ENCODE results near the gene DNAH10.
A peak's percentile ranks its signal among the peaks of the same experiment; 100 is the strongest.

The DNAH10 gene

GRCh38 chr12:123976227-123976826 is 214.2 kb downstream of the DNAH10 start:
- DNase-seq: no peak

- no peak for DNase-seq
These were observed 217.5 kb downstream of the DNAH10 start for GRCh38 chr12:123979566-123979965.

GRCh38 chr12:123982269-123982668 is 220.2 kb downstream of the DNAH10 start:
- DNase-seq: no peak

GRCh38 chr12:123983822-123984485 is 221.9 kb downstream of the DNAH10 start:
- peak; percentile 38 for DNase-seq

DNA sequence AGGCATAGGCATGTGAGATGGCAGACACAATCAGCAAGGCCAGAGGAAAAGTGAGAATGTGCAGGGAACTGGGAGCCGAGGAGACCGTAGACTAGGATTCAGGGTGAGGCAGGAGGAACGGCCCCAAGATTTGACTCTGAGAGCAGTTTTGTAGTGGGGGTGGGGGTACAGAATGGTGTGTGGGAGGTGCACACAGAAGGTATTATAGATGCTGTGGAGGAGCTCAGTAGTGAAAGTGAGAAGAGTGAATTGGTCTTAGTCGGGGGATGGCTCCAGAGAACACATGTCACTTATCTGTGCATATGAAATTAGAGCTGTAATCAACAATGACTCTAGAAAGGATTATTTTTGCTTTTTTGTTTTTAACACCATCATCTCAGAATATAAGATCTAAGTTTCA is 222.8 kb downstream of the DNAH10 start:
- DNase-seq: no peak

Measured in NCI-H526 treated with DMSO at 0.1 percent for 48 hours (cell line).